MM.1S (cell line): ENCODE measurements around the gene LHX4.

Experiments
- DNase-seq: peaks from one replicate; pipeline ENCODE4 v3.0.0-alpha.2; 2015
- H2AFZ ChIP-seq: fragments of 300-600 bp; sonication (generic); 2 replicates; pipeline ENCODE4 v1.6.0; 2016; ENCODE audit warnings: antibody characterized with exemption, low read length
- H3F3A ChIP-seq: fragments of 300-600 bp; sonication (generic); 2 replicates; pipeline ENCODE4 v1.6.1; 2016; ENCODE audit warnings: mild to moderate bottlenecking, antibody characterized with exemption, low read length, moderate library complexity, mixed read lengths; ENCODE audit not compliant: insufficient read depth
- H3K27ac ChIP-seq: fragments of 300-600 bp; sonication (generic); 2 replicates; pipeline ENCODE4 v1.5.1; 2016; ENCODE audit warnings: mild to moderate bottlenecking, low read length
- H3K27me3 ChIP-seq: fragments of 300-600 bp; sonication (generic); replicated peaks from 2 replicates; pipeline ENCODE4 v1.6.0; 2016; ENCODE audit warnings: low read length; ENCODE audit not compliant: insufficient read depth
- H3K36me3 ChIP-seq: fragments of 300-600 bp; sonication (generic); replicated peaks from 2 replicates; pipeline ENCODE4 v1.6.1; 2016; ENCODE audit warnings: mild to moderate bottlenecking, low read length, mixed read lengths; ENCODE audit not compliant: insufficient read depth
- H3K4me1 ChIP-seq: fragments of 300-600 bp; sonication (generic); 2 replicates; pipeline ENCODE4 v1.6.1; 2016; ENCODE audit warnings: low read length, mixed read lengths
- H3K4me2 ChIP-seq: fragments of 300-600 bp; sonication (generic); 2 replicates; pipeline ENCODE4 v1.6.0; 2016; ENCODE audit warnings: low read depth, low read length
- H3K4me3 ChIP-seq: fragments of 300-600 bp; sonication (generic); 2 replicates; pipeline ENCODE4 v1.5.1; 2016; ENCODE audit warnings: low read length, mixed read lengths
- H3K79me2 ChIP-seq: fragments of 300-600 bp; sonication (generic); 2 replicates; pipeline ENCODE4 v1.6.1; 2016; ENCODE audit warnings: mixed run types, low read length, mixed read lengths
- H3K9ac ChIP-seq: fragments of 300-600 bp; sonication (generic); 2 replicates; pipeline ENCODE4 v1.6.1; 2016; ENCODE audit warnings: low read length, mixed read lengths
- H3K9me2 ChIP-seq: fragments of 300-600 bp; sonication (generic); replicated peaks from 2 replicates; pipeline ENCODE4 v1.6.1; 2016; ENCODE audit warnings: mild to moderate bottlenecking, low read length, mixed read lengths; ENCODE audit not compliant: insufficient read depth
- H3K9me3 ChIP-seq: fragments of 300-600 bp; sonication (generic); replicated peaks from 2 replicates; pipeline ENCODE4 v1.6.1; 2016; ENCODE audit warnings: mild to moderate bottlenecking, low read length, mixed read lengths; ENCODE audit not compliant: insufficient read depth
- H4K20me1 ChIP-seq: fragments of 300-600 bp; sonication (generic); 2 replicates; pipeline ENCODE4 v1.6.1; 2016; ENCODE audit warnings: mild to moderate bottlenecking, low read length, moderate library complexity, mixed read lengths; ENCODE audit not compliant: insufficient read depth
- CTCF ChIP-seq: fragments of 300-600 bp; sonication (generic); IDR thresholded peaks from 2 replicates; pipeline ENCODE4 v1.5.1; 2016; ENCODE audit warnings: antibody characterized with exemption, low read length, mixed read lengths
- EZH2 ChIP-seq: fragments of 300-600 bp; sonication (generic); optimal IDR thresholded peaks from 2 replicates; pipeline ENCODE3; 2017; ENCODE audit warnings: low read depth, mild to moderate bottlenecking, antibody characterized with exemption, low read length, mixed read lengths
- EZH2phosphoT487 ChIP-seq: fragments of 300-600 bp; sonication (generic); IDR thresholded peaks from 2 replicates; pipeline ENCODE4 v1.6.1; 2018; ENCODE audit warnings: antibody characterized with exemption, low read length

Gene LHX4

GRCh38 chr1:180182643-180183311 is 47.3 kb upstream of the LHX4 start:
- no peaks in the 10 kb centered on the region for H3K9me2 ChIP-seq
- H3K27ac ChIP-seq: no peak overlapping the region
- no peaks in the 10 kb centered on the region for H3K27me3 ChIP-seq
- no peaks in the 10 kb centered on the region for H3K9me3 ChIP-seq
- no peaks in the 10 kb centered on the region for H4K20me1 ChIP-seq
- no peaks in the 10 kb centered on the region for H3K36me3 ChIP-seq
- TF ChIP-seq CTCF: no peak
- TF ChIP-seq EZH2phosphoT487: no peak
- no peak for TF ChIP-seq EZH2
- H3K4me2 ChIP-seq: no peak overlapping the region
- no peak overlapping the region for H3K9ac ChIP-seq
- H3K4me1 ChIP-seq: no peaks in the 10 kb centered on the region
- no peak overlapping the region for H2AFZ ChIP-seq
- H3F3A ChIP-seq: no peaks in the 10 kb centered on the region
- no peak overlapping the region for H3K4me3 ChIP-seq
- DNase-seq: no peak
- no peaks in the 10 kb centered on the region for H3K79me2 ChIP-seq

GRCh38 chr1:180183426-180183825 is 46.6 kb upstream of the LHX4 start:
- Histone ChIP-seq H3F3A (no peaks in the 10 kb centered on the region), H4K20me1 (no peaks in the 10 kb centered on the region), H3K27me3 (no peaks in the 10 kb centered on the region), H3K9me3 (no peaks in the 10 kb centered on the region), H3K9ac (no peak overlapping the region), H3K9me2 (no peaks in the 10 kb centered on the region), H3K4me3 (no peak overlapping the region), H3K79me2 (no peaks in the 10 kb centered on the region), H3K4me1 (no peaks in the 10 kb centered on the region), H2AFZ (no peak overlapping the region), H3K27ac (no peak overlapping the region), H3K4me2 (no peak overlapping the region), H3K36me3 (no peaks in the 10 kb centered on the region)
- no peak for TF ChIP-seq EZH2phosphoT487
- TF ChIP-seq CTCF: no peak
- TF ChIP-seq EZH2: no peak
- DNase-seq: no peak

GRCh38 chr1:180184041-180184440 is 46.0 kb upstream of the LHX4 start:
- H3K27ac ChIP-seq: no peak overlapping the region
- no peak for TF ChIP-seq CTCF
- no peak for TF ChIP-seq EZH2
- TF ChIP-seq EZH2phosphoT487: no peak
- no peaks in the 10 kb centered on the region for H3K27me3 ChIP-seq
- H2AFZ ChIP-seq: no peak overlapping the region
- no peaks in the 10 kb centered on the region for H3K36me3 ChIP-seq
- no peaks in the 10 kb centered on the region for H4K20me1 ChIP-seq
- no peaks in the 10 kb centered on the region for H3K9me3 ChIP-seq
- no peaks in the 10 kb centered on the region for H3F3A ChIP-seq
- no peak for DNase-seq
- no peaks in the 10 kb centered on the region for H3K79me2 ChIP-seq
- no peak overlapping the region for H3K4me3 ChIP-seq
- H3K4me2 ChIP-seq: no peak overlapping the region
- H3K9ac ChIP-seq: no peak overlapping the region
- no peaks in the 10 kb centered on the region for H3K9me2 ChIP-seq
- H3K4me1 ChIP-seq: no peaks in the 10 kb centered on the region
